Measurements from ENCODE around the gene PRXL2A.

GRCh38 chr10:80433134-80433533 is 24.8 kb downstream of the PRXL2A start:
- TF ChIP-seq POLR2A (IDR thresholded peaks at IDR 0.05): no peak
- TF ChIP-seq, protein P1, sequence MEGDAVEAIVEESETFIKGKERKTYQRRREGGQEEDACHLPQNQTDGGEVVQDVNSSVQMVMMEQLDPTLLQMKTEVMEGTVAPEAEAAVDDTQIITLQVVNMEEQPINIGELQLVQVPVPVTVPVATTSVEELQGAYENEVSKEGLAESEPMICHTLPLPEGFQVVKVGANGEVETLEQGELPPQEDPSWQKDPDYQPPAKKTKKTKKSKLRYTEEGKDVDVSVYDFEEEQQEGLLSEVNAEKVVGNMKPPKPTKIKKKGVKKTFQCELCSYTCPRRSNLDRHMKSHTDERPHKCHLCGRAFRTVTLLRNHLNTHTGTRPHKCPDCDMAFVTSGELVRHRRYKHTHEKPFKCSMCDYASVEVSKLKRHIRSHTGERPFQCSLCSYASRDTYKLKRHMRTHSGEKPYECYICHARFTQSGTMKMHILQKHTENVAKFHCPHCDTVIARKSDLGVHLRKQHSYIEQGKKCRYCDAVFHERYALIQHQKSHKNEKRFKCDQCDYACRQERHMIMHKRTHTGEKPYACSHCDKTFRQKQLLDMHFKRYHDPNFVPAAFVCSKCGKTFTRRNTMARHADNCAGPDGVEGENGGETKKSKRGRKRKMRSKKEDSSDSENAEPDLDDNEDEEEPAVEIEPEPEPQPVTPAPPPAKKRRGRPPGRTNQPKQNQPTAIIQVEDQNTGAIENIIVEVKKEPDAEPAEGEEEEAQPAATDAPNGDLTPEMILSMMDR (IDR thresholded peaks at IDR 0.05 in 4 of 5, conservative IDR thresholded peaks at IDR 0.05 in 1 of 5): no peak
